MM.1S (cell line): ENCODE measurements around the gene KRT9.
"Not testable (repeated sequence)": the region's sequence is repeated elsewhere in the genome, so short reads cannot be mapped to it uniquely, and the experiment has no call there.

Source experiments
- DNase-seq: peaks from one replicate; pipeline ENCODE4 v3.0.0-alpha.2; 2015
- H2AFZ ChIP-seq: fragments of 300-600 bp; sonication (generic); 2 replicates; pipeline ENCODE4 v1.6.0; 2016; ENCODE audit warnings: antibody characterized with exemption, low read length
- H3F3A ChIP-seq: fragments of 300-600 bp; sonication (generic); 2 replicates; pipeline ENCODE4 v1.6.1; 2016; ENCODE audit warnings: mild to moderate bottlenecking, antibody characterized with exemption, low read length, moderate library complexity, mixed read lengths; ENCODE audit not compliant: insufficient read depth
- H3K27ac ChIP-seq: fragments of 300-600 bp; sonication (generic); 2 replicates; pipeline ENCODE4 v1.5.1; 2016; ENCODE audit warnings: mild to moderate bottlenecking, low read length
- H3K27me3 ChIP-seq: fragments of 300-600 bp; sonication (generic); replicated peaks from 2 replicates; pipeline ENCODE4 v1.6.0; 2016; ENCODE audit warnings: low read length; ENCODE audit not compliant: insufficient read depth
- H3K36me3 ChIP-seq: fragments of 300-600 bp; sonication (generic); replicated peaks from 2 replicates; pipeline ENCODE4 v1.6.1; 2016; ENCODE audit warnings: mild to moderate bottlenecking, low read length, mixed read lengths; ENCODE audit not compliant: insufficient read depth
- H3K4me1 ChIP-seq: fragments of 300-600 bp; sonication (generic); 2 replicates; pipeline ENCODE4 v1.6.1; 2016; ENCODE audit warnings: low read length, mixed read lengths
- H3K4me2 ChIP-seq: fragments of 300-600 bp; sonication (generic); 2 replicates; pipeline ENCODE4 v1.6.0; 2016; ENCODE audit warnings: low read depth, low read length
- H3K4me3 ChIP-seq: fragments of 300-600 bp; sonication (generic); 2 replicates; pipeline ENCODE4 v1.5.1; 2016; ENCODE audit warnings: low read length, mixed read lengths
- H3K79me2 ChIP-seq: fragments of 300-600 bp; sonication (generic); 2 replicates; pipeline ENCODE4 v1.6.1; 2016; ENCODE audit warnings: mixed run types, low read length, mixed read lengths
- H3K9ac ChIP-seq: fragments of 300-600 bp; sonication (generic); 2 replicates; pipeline ENCODE4 v1.6.1; 2016; ENCODE audit warnings: low read length, mixed read lengths
- H3K9me2 ChIP-seq: fragments of 300-600 bp; sonication (generic); replicated peaks from 2 replicates; pipeline ENCODE4 v1.6.1; 2016; ENCODE audit warnings: mild to moderate bottlenecking, low read length, mixed read lengths; ENCODE audit not compliant: insufficient read depth
- H3K9me3 ChIP-seq: fragments of 300-600 bp; sonication (generic); replicated peaks from 2 replicates; pipeline ENCODE4 v1.6.1; 2016; ENCODE audit warnings: mild to moderate bottlenecking, low read length, mixed read lengths; ENCODE audit not compliant: insufficient read depth
- H4K20me1 ChIP-seq: fragments of 300-600 bp; sonication (generic); 2 replicates; pipeline ENCODE4 v1.6.1; 2016; ENCODE audit warnings: mild to moderate bottlenecking, low read length, moderate library complexity, mixed read lengths; ENCODE audit not compliant: insufficient read depth
- EZH2 ChIP-seq: fragments of 300-600 bp; sonication (generic); optimal IDR thresholded peaks from 2 replicates; pipeline ENCODE3; 2017; ENCODE audit warnings: low read depth, mild to moderate bottlenecking, antibody characterized with exemption, low read length, mixed read lengths
- EZH2phosphoT487 ChIP-seq: fragments of 300-600 bp; sonication (generic); IDR thresholded peaks from 2 replicates; pipeline ENCODE4 v1.6.1; 2018; ENCODE audit warnings: antibody characterized with exemption, low read length
- TF ChIP-seq, protein P1 (sequence below): fragments of 300-600 bp; sonication (generic); IDR thresholded peaks from 2 replicates; pipeline ENCODE4 v1.5.1; 2016; ENCODE audit warnings: antibody characterized with exemption, low read length, mixed read lengths

The KRT9 gene

DNA sequence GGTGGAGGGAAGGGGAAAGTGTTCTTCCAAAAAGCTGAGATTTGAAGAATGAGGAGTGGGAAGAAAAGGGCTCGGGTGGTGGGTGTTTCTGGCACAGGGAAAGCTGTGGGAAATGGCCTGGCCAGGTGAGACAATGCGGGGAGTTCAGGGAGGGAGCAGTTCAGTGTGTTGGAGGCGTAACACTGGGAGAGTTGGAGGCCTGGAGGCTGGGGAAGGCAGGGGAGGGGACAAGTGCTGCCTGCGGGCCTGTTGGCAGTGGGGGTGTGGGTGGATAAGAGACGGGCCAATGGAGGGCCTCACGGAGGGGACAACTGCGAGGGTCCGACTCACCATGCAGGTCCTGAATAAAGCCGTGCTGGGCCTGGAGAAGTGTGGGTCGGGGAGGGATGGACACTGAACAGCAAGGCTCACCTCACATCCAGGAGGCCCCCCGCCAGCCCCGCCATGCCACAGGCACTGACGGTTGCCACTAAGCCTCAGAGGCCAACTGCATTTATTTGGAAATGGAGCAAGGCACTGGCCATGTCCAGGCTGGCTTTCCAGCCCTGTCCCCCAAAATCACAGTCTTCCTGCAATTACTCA, 25.9 kb downstream of the KRT9 start:
- Histone ChIP-seq H3K9me2 (no peaks in the 10 kb centered on the region), H3K9me3 (no peaks in the 10 kb centered on the region), H3K79me2 (no peaks in the 10 kb centered on the region), H3K9ac (no peak overlapping the region), H3K27me3 (no peaks in the 10 kb centered on the region; the same call in 1 of the 2 replicates), H3K27ac (no peak overlapping the region), H3K36me3 (no peaks in the 10 kb centered on the region), H3K4me2 (no peak overlapping the region), H4K20me1 (no peaks in the 10 kb centered on the region), H3K4me1 (peaks cover 12% of the 10 kb centered on the region; the same call in 1 of the 2 replicates), H3F3A (no peaks in the 10 kb centered on the region), H3K4me3 (no peak overlapping the region), H2AFZ (no peak overlapping the region)
- DNase-seq = no peak
- TF ChIP-seq EZH2phosphoT487 = no peak
- no peak for TF ChIP-seq EZH2
- TF ChIP-seq, protein P1, sequence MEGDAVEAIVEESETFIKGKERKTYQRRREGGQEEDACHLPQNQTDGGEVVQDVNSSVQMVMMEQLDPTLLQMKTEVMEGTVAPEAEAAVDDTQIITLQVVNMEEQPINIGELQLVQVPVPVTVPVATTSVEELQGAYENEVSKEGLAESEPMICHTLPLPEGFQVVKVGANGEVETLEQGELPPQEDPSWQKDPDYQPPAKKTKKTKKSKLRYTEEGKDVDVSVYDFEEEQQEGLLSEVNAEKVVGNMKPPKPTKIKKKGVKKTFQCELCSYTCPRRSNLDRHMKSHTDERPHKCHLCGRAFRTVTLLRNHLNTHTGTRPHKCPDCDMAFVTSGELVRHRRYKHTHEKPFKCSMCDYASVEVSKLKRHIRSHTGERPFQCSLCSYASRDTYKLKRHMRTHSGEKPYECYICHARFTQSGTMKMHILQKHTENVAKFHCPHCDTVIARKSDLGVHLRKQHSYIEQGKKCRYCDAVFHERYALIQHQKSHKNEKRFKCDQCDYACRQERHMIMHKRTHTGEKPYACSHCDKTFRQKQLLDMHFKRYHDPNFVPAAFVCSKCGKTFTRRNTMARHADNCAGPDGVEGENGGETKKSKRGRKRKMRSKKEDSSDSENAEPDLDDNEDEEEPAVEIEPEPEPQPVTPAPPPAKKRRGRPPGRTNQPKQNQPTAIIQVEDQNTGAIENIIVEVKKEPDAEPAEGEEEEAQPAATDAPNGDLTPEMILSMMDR = no peak

DNA sequence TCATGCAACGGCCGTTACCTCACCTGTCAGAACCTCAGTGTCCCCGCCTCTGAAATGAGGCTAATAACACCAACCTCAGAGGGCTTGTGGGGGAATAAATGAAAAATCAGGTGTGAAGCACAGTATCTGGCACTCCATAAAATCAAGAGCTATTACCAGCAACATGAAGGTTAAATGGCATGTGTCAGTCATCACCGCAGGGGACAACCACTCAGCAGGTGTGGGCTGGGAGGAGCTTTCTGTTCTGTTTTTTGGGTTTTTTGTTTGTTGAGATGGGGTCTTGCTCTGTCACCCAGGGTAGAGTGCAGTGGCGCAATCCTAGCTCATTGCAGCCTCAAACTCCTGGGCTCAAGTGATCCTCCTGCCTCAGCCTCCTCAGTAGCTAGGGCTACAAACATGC, 26.9 kb downstream of the KRT9 start:
- no peak for DNase-seq
- H3K9ac ChIP-seq = no peak overlapping the region
- H3K36me3 ChIP-seq = no peaks in the 10 kb centered on the region
- peaks cover 12% of the 10 kb centered on the region; the same call in 1 of the 2 replicates for H3K4me1 ChIP-seq
- no peak overlapping the region for H3K27ac ChIP-seq
- H3K79me2 ChIP-seq = no peaks in the 10 kb centered on the region
- H3K4me2 ChIP-seq = no peak overlapping the region
- H3K9me3 ChIP-seq = no peaks in the 10 kb centered on the region
- TF ChIP-seq EZH2 = no peak
- TF ChIP-seq, protein P1 = no peak
- H3F3A ChIP-seq = no peaks in the 10 kb centered on the region
- H3K4me3 ChIP-seq = no peak overlapping the region
- H3K27me3 ChIP-seq = no peaks in the 10 kb centered on the region; the same call in 1 of the 2 replicates
- no peaks in the 10 kb centered on the region for H3K9me2 ChIP-seq
- no peaks in the 10 kb centered on the region for H4K20me1 ChIP-seq
- H2AFZ ChIP-seq = no peak overlapping the region

DNA sequence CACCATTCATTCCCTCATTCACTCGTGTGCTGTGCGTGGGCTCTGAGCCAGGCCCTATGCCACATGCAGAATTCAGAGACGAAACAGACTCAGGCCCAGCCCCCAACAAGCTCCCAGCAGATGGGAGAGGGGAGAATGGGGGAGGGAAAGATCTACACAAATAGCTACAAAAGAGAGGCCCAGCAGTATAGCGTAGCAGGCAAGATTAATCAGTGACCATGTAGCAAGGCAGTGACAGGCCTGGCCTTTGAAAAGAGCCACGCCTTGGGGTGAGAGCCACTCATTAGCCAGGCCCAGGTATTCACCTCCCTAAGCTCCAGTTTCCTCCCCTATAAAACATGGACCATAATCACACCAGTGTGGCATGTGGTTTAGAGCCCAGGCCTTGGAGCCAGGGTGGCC, 27.4 kb downstream of the KRT9 start:
- Histone ChIP-seq H4K20me1 (no peaks in the 10 kb centered on the region), H3K4me3 (no peak overlapping the region), H3K9me2 (no peaks in the 10 kb centered on the region), H3K4me2 (no peak overlapping the region), H3K27me3 (no peaks in the 10 kb centered on the region; the same call in 1 of the 2 replicates), H3K4me1 (peaks cover 12% of the 10 kb centered on the region; the same call in 1 of the 2 replicates), H3K36me3 (no peaks in the 10 kb centered on the region), H3K9me3 (no peaks in the 10 kb centered on the region), H3K27ac (no peak overlapping the region), H2AFZ (no peak overlapping the region), H3K9ac (no peak overlapping the region), H3K79me2 (no peaks in the 10 kb centered on the region), H3F3A (no peaks in the 10 kb centered on the region)
- no peak for DNase-seq
- TF ChIP-seq EZH2 (no peak), EZH2phosphoT487 (no peak)
- TF ChIP-seq, protein P1 = no peak

DNA sequence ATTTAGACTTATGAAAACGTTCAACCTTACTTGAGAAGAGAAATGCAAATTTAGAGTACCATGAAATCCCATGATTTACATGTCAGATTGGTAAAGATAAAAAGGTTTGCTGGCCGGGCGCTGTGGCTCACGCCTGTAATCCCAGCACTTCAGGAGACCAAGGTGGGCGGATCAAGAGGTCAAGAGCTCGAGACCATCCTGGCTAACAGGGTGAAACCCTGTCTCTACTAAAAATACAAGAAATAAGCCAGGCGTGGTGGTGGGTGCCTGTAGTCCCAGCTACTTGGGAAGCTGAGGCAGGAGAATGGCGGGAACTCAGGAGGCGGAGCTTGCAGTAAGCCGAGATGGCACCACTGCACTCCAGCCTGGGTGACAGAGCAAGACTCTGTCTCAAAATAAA, 29.1 kb downstream of the KRT9 start:
- not testable (repeated sequence) for H3K4me3 ChIP-seq, H3F3A ChIP-seq, H3K79me2 ChIP-seq, DNase-seq, H3K9ac ChIP-seq, H4K20me1 ChIP-seq, H3K9me3 ChIP-seq, H3K27me3 ChIP-seq, H3K4me2 ChIP-seq, H3K9me2 ChIP-seq, H3K27ac ChIP-seq, H3K36me3 ChIP-seq, H3K4me1 ChIP-seq, H2AFZ ChIP-seq
